IPS DF 6.9 (cell line): ENCODE results near the gene KCNQ1.

ENCODE experiments used
- DNase-seq: peaks from one replicate; pipeline ENCODE4 v3.0.0-alpha.2; 2013; ENCODE audit warnings: low read depth, low spot score
- H3K27ac ChIP-seq: one replicate; pipeline ENCODE4 v1.5.1; 2013; ENCODE audit warnings: low read length, control low read depth
- H3K27me3 ChIP-seq: 2 replicates; pipeline ENCODE4 v1.6.1; 2013; ENCODE audit warnings: mild to moderate bottlenecking, low read length; ENCODE audit not compliant: control insufficient read depth, insufficient read depth
- H3K36me3 ChIP-seq: 2 replicates; pipeline ENCODE4 v1.6.1; 2013; ENCODE audit warnings: low read length; ENCODE audit not compliant: control insufficient read depth, insufficient read depth
- H3K4me1 ChIP-seq: 2 replicates; pipeline ENCODE4 v1.6.1; 2013; ENCODE audit warnings: low read length; ENCODE audit not compliant: control insufficient read depth, insufficient read depth
- H3K4me3 ChIP-seq: 2 replicates; pipeline ENCODE4 v1.5.1; 2013; ENCODE audit warnings: mild to moderate bottlenecking, low read length
- H3K9me3 ChIP-seq: 2 replicates; pipeline ENCODE4 v1.6.1; 2013; ENCODE audit warnings: low read length, inconsistent platforms; ENCODE audit not compliant: control insufficient read depth, insufficient read depth
- WGBS: extraction: QIAGEN DNeasy Blood & Tissue Kit; methylation state at CpG from one replicate; pipeline ENCODE4 v1.1.7; 2013; ENCODE audit warnings: mixed read lengths, missing lambda C conversion rate; ENCODE audit not compliant: insufficient read length, insufficient coverage; 5-methylcytosine and 5-hydroxymethylcytosine counted together

The KCNQ1 gene

GRCh38 chr11:2812371-2812991, 367.7 kb downstream of the KCNQ1 start:
- Histone ChIP-seq H3K9me3 (no peaks in the 10 kb centered on the region), H3K4me3 (no peak overlapping the region), H3K27me3 (no peaks in the 10 kb centered on the region), H3K27ac (no peak overlapping the region), H3K36me3 (no peaks in the 10 kb centered on the region), H3K4me1 (peaks cover 2% of the 10 kb centered on the region; the same call in 1 of the 2 replicates)
- no peak for DNase-seq
- WGBS = no CpG with 5 or more reads among the region's 17 CpGs

- Histone ChIP-seq H3K27ac (no peak overlapping the region), H3K9me3 (no peaks in the 10 kb centered on the region), H3K4me1 (peaks cover 2% of the 10 kb centered on the region; the same call in 1 of the 2 replicates), H3K27me3 (no peaks in the 10 kb centered on the region), H3K4me3 (no peak overlapping the region), H3K36me3 (no peaks in the 10 kb centered on the region)
- DNase-seq = no peak
- WGBS = 100% methylated on average over 2 of the region's 14 CpGs
Observed at GRCh38 chr11:2813141-2813908, 368.5 kb downstream of the KCNQ1 start.

GRCh38 chr11:2813968-2814367, 369.2 kb downstream of the KCNQ1 start:
- no peak overlapping the region for H3K27ac ChIP-seq
- H3K27me3 ChIP-seq = no peaks in the 10 kb centered on the region
- no peaks in the 10 kb centered on the region for H3K9me3 ChIP-seq
- H3K4me1 ChIP-seq = peaks cover 2% of the 10 kb centered on the region; the same call in 1 of the 2 replicates
- no peak overlapping the region for H3K4me3 ChIP-seq
- 100% methylated on average over 1 of the region's 1 CpG for WGBS
- H3K36me3 ChIP-seq = no peaks in the 10 kb centered on the region
- no peak for DNase-seq

- Histone ChIP-seq H3K4me3 (no peak overlapping the region), H3K36me3 (no peaks in the 10 kb centered on the region), H3K9me3 (no peaks in the 10 kb centered on the region), H3K4me1 (peaks cover 2% of the 10 kb centered on the region; the same call in 1 of the 2 replicates), H3K27me3 (no peaks in the 10 kb centered on the region), H3K27ac (no peak overlapping the region)
- no CpG with 5 or more reads among the region's 5 CpGs for whole genome bisulfite sequencing
- no peak for DNase-seq
Observed at GRCh38 chr11:2814751-2815150, 369.9 kb downstream of the KCNQ1 start.

- no CpG with 5 or more reads among the region's 16 CpGs for WGBS
- no peak for DNase-seq
- H3K9me3 ChIP-seq = no peaks in the 10 kb centered on the region
- no peaks in the 10 kb centered on the region for H3K36me3 ChIP-seq
- no peak overlapping the region for H3K27ac ChIP-seq
- H3K4me1 ChIP-seq = peaks cover 2% of the 10 kb centered on the region; the same call in 1 of the 2 replicates
- H3K27me3 ChIP-seq = no peaks in the 10 kb centered on the region
- H3K4me3 ChIP-seq = no peak overlapping the region
Observed at GRCh38 chr11:2815762-2816496, 371.1 kb downstream of the KCNQ1 start.

GRCh38 chr11:2816523-2816922, 371.7 kb downstream of the KCNQ1 start:
- H3K4me1 ChIP-seq = peaks cover 2% of the 10 kb centered on the region; the same call in 1 of the 2 replicates
- H3K27me3 ChIP-seq = no peaks in the 10 kb centered on the region
- no peak overlapping the region for H3K27ac ChIP-seq
- H3K4me3 ChIP-seq = no peak overlapping the region
- no peaks in the 10 kb centered on the region for H3K36me3 ChIP-seq
- no peak for DNase-seq
- no CpG with 5 or more reads among the region's 2 CpGs for WGBS
- H3K9me3 ChIP-seq = no peaks in the 10 kb centered on the region

- H3K27ac ChIP-seq = no peak overlapping the region
- DNase-seq = no peak
Observed at GRCh38 chr11:2816941-2817421, 372.2 kb downstream of the KCNQ1 start.

GRCh38 chr11:2817431-2817830, 372.6 kb downstream of the KCNQ1 start:
- no peaks in the 10 kb centered on the region for H3K9me3 ChIP-seq
- no peak for DNase-seq
- H3K27ac ChIP-seq = no peak overlapping the region
- H3K27me3 ChIP-seq = no peaks in the 10 kb centered on the region
- H3K4me1 ChIP-seq = peaks cover 2% of the 10 kb centered on the region; the same call in 1 of the 2 replicates
- no CpG with 5 or more reads among the region's 6 CpGs for WGBS
- no peaks in the 10 kb centered on the region for H3K36me3 ChIP-seq
- H3K4me3 ChIP-seq = no peak overlapping the region

More at GRCh38 chr11:2816941-2817421, 372.2 kb downstream of the KCNQ1 start:
- no peaks in the 10 kb centered on the region for H3K36me3 ChIP-seq
- no peaks in the 10 kb centered on the region for H3K9me3 ChIP-seq
- no peaks in the 10 kb centered on the region for H3K27me3 ChIP-seq
- peaks cover 2% of the 10 kb centered on the region; the same call in 1 of the 2 replicates for H3K4me1 ChIP-seq
- no peak overlapping the region; the same call in 1 of the 2 replicates for H3K4me3 ChIP-seq
- WGBS = no CpG with 5 or more reads among the region's 15 CpGs

- no peaks in the 10 kb centered on the region for H3K9me3 ChIP-seq
- H3K27me3 ChIP-seq = no peaks in the 10 kb centered on the region
- H3K4me1 ChIP-seq = no peaks in the 10 kb centered on the region; the same call in 1 of the 2 replicates
- no CpG with 5 or more reads among the region's 6 CpGs for WGBS
- no peak overlapping the region for H3K4me3 ChIP-seq
- H3K27ac ChIP-seq = no peak overlapping the region
- DNase-seq = no peak
- H3K36me3 ChIP-seq = no peaks in the 10 kb centered on the region
Observed at GRCh38 chr11:2818021-2818420, 373.2 kb downstream of the KCNQ1 start.

- H3K27ac ChIP-seq = no peak overlapping the region
- H3K36me3 ChIP-seq = no peaks in the 10 kb centered on the region
- H3K4me3 ChIP-seq = no peak overlapping the region
- no peak for DNase-seq
- no peaks in the 10 kb centered on the region for H3K9me3 ChIP-seq
- H3K4me1 ChIP-seq = no peaks in the 10 kb centered on the region; the same call in 1 of the 2 replicates
- no CpG with 5 or more reads among the region's 5 CpGs for WGBS
- H3K27me3 ChIP-seq = no peaks in the 10 kb centered on the region
Observed at GRCh38 chr11:2818503-2818902, 373.7 kb downstream of the KCNQ1 start.
